ENCODE data around the gene LUC7L.

LUC7L gene

GRCh38 chr16:149024-149660 is 80.1 kb downstream of the LUC7L start:
- H3K36me3 ChIP-seq (ENCODE audit: insufficient read depth, low read length): no peaks in the 10 kb centered on the region
- no peak overlapping the region for H3K9ac ChIP-seq (ENCODE audit: low read depth, low read length)
- H3K9me3 ChIP-seq (ENCODE audit: control insufficient read depth, insufficient read depth, low read length): no peaks in the 10 kb centered on the region
- no peaks in the 10 kb centered on the region for H3K4me1 ChIP-seq (ENCODE audit: insufficient read depth, low read length)

- no peaks in the 10 kb centered on the region for H3K36me3 ChIP-seq (ENCODE audit: insufficient read depth, low read length)
- H3K4me1 ChIP-seq (ENCODE audit: insufficient read depth, low read length): no peaks in the 10 kb centered on the region
- H3K9ac ChIP-seq (ENCODE audit: low read depth, low read length): no peak overlapping the region
- no peaks in the 10 kb centered on the region for H3K9me3 ChIP-seq (ENCODE audit: control insufficient read depth, insufficient read depth, low read length)
Measured at GRCh38 chr16:146646-147045, 82.6 kb downstream of the LUC7L start.

GRCh38 chr16:144797-145252 is 84.4 kb downstream of the LUC7L start:
- Histone ChIP-seq H3K4me1 (ENCODE audit: insufficient read depth, low read length) (no peaks in the 10 kb centered on the region), H3K9ac (ENCODE audit: low read depth, low read length) (no peak overlapping the region), H3K9me3 (ENCODE audit: control insufficient read depth, insufficient read depth, low read length) (no peaks in the 10 kb centered on the region), H3K36me3 (ENCODE audit: insufficient read depth, low read length) (no peaks in the 10 kb centered on the region)

- no peaks in the 10 kb centered on the region for H3K36me3 ChIP-seq (ENCODE audit: insufficient read depth, low read length)
- H3K9ac ChIP-seq (ENCODE audit: low read depth, low read length): no peak overlapping the region
- no peaks in the 10 kb centered on the region for H3K9me3 ChIP-seq (ENCODE audit: control insufficient read depth, insufficient read depth, low read length)
- H3K4me1 ChIP-seq (ENCODE audit: insufficient read depth, low read length): no peaks in the 10 kb centered on the region
Measured at GRCh38 chr16:143456-143855, 85.8 kb downstream of the LUC7L start.

GRCh38 chr16:143047-143446 is 86.2 kb downstream of the LUC7L start:
- Histone ChIP-seq H3K36me3 (ENCODE audit: insufficient read depth, low read length) (no peaks in the 10 kb centered on the region), H3K4me1 (ENCODE audit: insufficient read depth, low read length) (no peaks in the 10 kb centered on the region), H3K9ac (ENCODE audit: low read depth, low read length) (no peak overlapping the region), H3K9me3 (ENCODE audit: control insufficient read depth, insufficient read depth, low read length) (no peaks in the 10 kb centered on the region)

GRCh38 chr16:142405-142967 is 86.8 kb downstream of the LUC7L start:
- H3K4me1 ChIP-seq (ENCODE audit: insufficient read depth, low read length): no peaks in the 10 kb centered on the region
- H3K9me3 ChIP-seq (ENCODE audit: control insufficient read depth, insufficient read depth, low read length): no peaks in the 10 kb centered on the region
- H3K9ac ChIP-seq (ENCODE audit: low read depth, low read length): no peak overlapping the region
- no peaks in the 10 kb centered on the region for H3K36me3 ChIP-seq (ENCODE audit: insufficient read depth, low read length)

- Histone ChIP-seq H3K4me1 (ENCODE audit: insufficient read depth, low read length) (no peaks in the 10 kb centered on the region), H3K9ac (ENCODE audit: low read depth, low read length) (no peak overlapping the region), H3K9me3 (ENCODE audit: control insufficient read depth, insufficient read depth, low read length) (no peaks in the 10 kb centered on the region), H3K36me3 (ENCODE audit: insufficient read depth, low read length) (no peaks in the 10 kb centered on the region)
Measured at GRCh38 chr16:140175-140857, 88.9 kb downstream of the LUC7L start.

Data from ES-I3 (cell line).